Left colon (tissue), 2 donors: ENCODE measurements around the gene TADA1. TPM values are rescaled to one million over a fixed set of nuclear protein-coding genes. Genes with fewer than 3 reads are reported as not detected.
"Not testable (repeated sequence)": the region's sequence is repeated elsewhere in the genome, so short reads cannot be mapped to it uniquely, and the experiment has no call there.

Experiments
- ATAC-seq: fragments of 200-7000 bp; cut with Tn5 transposase; one replicate; pipeline ENCODE4 v1.9.1; 2020; ENCODE audit warnings: mild to moderate bottlenecking, moderate library complexity
- DNase-seq, 2 donors: peaks; one replicate each; pipeline ENCODE4 v3.0.0-alpha.2; 2020
- intact Hi-C, 2 donors: fragments of 100-400 bp; cut with DNase I in 1 of 2; cut with micrococcal nuclease in 1 of 2; formaldehyde crosslinking; loops; one replicate each; pipeline versions ENCODE4 v1.11.2 to v1.14.0; 2022; cut with DNase I, micrococcal nuclease
- total RNA-seq, 2 donors: library from RNA; stranded (reverse); fragmentation: NEBNext Ultra II Directional; extraction: Animal tissue kit (Norgen Biotek cat#: 25700); gene quantifications; one replicate each; pipeline ENCODE4 v1.2.1, GENCODE V29; 2021
- donor health status: DM: no; HTN: no; CAD: no.
- donor health status: DM: yes; HTN: yes; CAD: no.

TADA1 gene
- total RNA-seq, 2 donors from 2014 or later: 9.5 to 11.6 TPM

DNA sequence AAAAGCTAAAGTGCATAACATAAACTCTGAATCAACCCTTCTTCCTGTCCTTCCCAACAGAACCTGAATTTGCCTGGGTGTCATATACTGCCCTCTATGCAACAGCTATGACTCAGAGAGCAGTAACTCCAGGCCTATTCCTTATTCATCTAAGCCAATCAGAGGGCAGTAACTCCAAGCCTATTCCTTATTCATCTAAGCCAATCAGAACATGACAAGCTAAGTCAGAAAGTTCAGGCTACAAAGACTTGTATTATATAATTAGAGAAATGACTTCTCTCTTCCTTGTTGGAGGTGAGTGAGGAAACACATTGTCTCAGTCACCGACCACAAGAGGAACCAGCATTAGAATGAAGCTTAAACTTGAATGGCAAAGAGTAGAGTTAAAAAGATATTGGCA lies 26.2 kb upstream of the TADA1 start:
- intact Hi-C loops: no loop called here

GRCh38 chr1:166900987-166901386 lies 24.9 kb upstream of the TADA1 start:
- DNase-seq (no peak), ATAC-seq (no peak)
- intact Hi-C loops: no loop called here

More for the DNA sequence above, 26.2 kb upstream of the TADA1 start:
- DNase-seq (no peak), ATAC-seq (peak; percentile 98)

DNA sequence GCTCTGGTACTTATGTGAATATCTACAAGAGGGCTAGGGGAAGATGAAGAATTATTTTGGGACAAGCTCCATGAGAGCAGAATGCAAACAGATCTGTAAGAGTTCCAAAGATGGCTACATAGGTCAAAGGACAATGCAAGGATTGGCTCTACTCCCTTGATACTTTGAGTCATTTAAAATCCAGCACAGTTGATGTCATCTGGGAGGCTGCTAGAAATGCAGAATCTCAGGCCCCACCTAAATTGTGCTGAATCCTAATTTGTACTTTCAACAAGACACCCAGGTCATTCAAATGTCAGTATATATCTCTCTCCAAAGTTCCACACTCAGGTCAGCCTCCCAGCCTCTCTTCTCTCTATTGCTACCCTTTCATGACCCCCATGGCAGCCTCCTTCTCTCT lies 23.7 kb upstream of the TADA1 start:
- no peak for ATAC-seq
- no peak for DNase-seq
- intact Hi-C loops: no loop called here

GRCh38 chr1:166895766-166896165 lies 19.7 kb upstream of the TADA1 start:
- intact Hi-C loops: no loop called here
- no peak for ATAC-seq
- no peak for DNase-seq

- intact Hi-C loops: no loop called here
- ATAC-seq (no peak), DNase-seq (no peak)
Measured at GRCh38 chr1:166889776-166890175, 13.7 kb upstream of the TADA1 start.

- DNase-seq (no peak), ATAC-seq (no peak)
- intact Hi-C loops: no loop called here
Measured at GRCh38 chr1:166888373-166889111, 12.5 kb upstream of the TADA1 start.

GRCh38 chr1:166884971-166885370 lies 8.9 kb upstream of the TADA1 start:
- no peak for DNase-seq
- no peak for ATAC-seq
- intact Hi-C loops: loop anchor here in 1 of 2 donors (5.0 kb wide), 1 partner anchor 172 kb away; no protein-coding TSS in a partner anchor

- intact Hi-C loops: loop anchor here in 1 of 2 donors (5.0 kb wide), 1 partner anchor 173 kb away; no protein-coding TSS in a partner anchor
- peak; percentile 33 to 56 for DNase-seq
- ATAC-seq: peak; percentile 95
Measured at GRCh38 chr1:166884040-166884642, 8.1 kb upstream of the TADA1 start.

- ATAC-seq: no peak
- DNase-seq: no peak
- intact Hi-C loops: loop anchor here in 1 of 2 donors (5.0 kb wide), 1 partner anchor 174 kb away; no protein-coding TSS in a partner anchor
Measured at GRCh38 chr1:166882893-166883292, 6.8 kb upstream of the TADA1 start.

GRCh38 chr1:166878173-166878917 lies 2.3 kb upstream of the TADA1 start:
- DNase-seq, intact Hi-C loops, ATAC-seq: not testable (repeated sequence)

DNA sequence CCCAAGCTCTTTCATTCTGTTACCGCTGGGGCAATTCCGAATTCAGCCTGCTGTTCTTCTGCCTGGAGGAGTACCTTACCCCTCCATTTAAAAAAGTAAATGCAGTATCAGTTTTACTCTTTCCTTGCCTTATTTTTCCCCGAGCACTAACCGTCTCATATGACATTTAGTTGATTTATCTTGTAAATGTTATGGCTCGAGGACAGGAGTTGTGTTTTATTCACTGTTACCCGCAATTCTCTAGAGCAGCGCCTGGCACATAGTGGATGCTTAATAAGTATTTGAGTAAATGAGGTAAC lies 425 bp upstream of the TADA1 start:
- no peak for DNase-seq
- intact Hi-C loops: no loop called here
- ATAC-seq: no peak

DNA sequence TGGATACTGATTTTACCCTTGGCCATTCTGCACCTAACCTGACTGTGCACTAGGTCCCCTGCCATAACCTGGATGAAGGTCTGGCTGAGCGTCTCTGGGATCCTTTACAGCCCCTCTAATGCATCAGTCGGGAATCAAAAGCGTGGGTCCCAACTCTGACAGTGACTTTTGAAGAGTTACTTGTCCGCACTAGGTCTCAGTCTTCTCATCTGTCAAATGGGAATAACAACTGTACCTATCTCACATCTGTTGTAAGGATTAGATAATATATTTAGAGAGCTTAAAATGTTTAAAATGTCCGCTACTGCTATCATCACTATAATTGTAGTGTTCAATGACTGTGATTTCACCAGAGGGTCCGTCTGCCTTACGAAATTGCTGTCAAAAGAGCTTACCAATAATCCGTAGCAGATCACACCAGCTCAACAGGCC lies 746 bp downstream of the TADA1 start:
- DNase-seq: no peak
- intact Hi-C loops: no loop called here
- no peak for ATAC-seq

GRCh38 chr1:166874464-166874863 lies 1.6 kb downstream of the TADA1 start:
- ATAC-seq (no peak), DNase-seq (no peak)
- intact Hi-C loops: no loop called here

DNA sequence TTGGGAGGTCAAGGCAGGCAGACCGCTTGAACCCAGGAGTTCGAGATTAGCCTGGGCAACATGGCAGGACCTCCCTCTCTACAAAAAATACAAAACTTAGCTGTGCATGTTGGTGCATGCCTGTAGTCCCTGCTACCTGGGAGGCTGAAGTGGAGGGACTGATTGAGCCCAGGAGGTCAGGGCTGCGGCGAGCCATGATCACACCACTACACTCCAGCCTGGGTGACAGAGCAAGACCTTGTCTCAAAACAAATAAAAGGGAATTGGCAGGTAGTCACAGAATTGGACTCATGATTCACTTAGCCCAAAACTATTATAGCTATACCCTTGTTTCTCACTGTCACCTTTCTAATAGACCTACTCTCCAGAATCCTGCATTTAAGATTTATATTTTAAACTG lies 5.5 kb downstream of the TADA1 start:
- intact Hi-C loops: no loop called here
- no peak for ATAC-seq
- DNase-seq: no peak

GRCh38 chr1:166869318-166870099 lies 6.6 kb downstream of the TADA1 start:
- DNase-seq (no peak), ATAC-seq (no peak)
- intact Hi-C loops: no loop called here

GRCh38 chr1:166868639-166869038 lies 7.4 kb downstream of the TADA1 start:
- ATAC-seq (no peak), DNase-seq (no peak)

GRCh38 chr1:166865926-166866325 lies 10.1 kb downstream of the TADA1 start:
- no peak for ATAC-seq
- no peak for DNase-seq
- intact Hi-C loops: no loop called here

More at GRCh38 chr1:166868639-166869038, 7.4 kb downstream of the TADA1 start:
- intact Hi-C loops: no loop called here

- DNase-seq: no peak
- ATAC-seq: no peak
- intact Hi-C loops: no loop called here
Measured at GRCh38 chr1:166859597-166859996, 16.5 kb downstream of the TADA1 start.

DNA sequence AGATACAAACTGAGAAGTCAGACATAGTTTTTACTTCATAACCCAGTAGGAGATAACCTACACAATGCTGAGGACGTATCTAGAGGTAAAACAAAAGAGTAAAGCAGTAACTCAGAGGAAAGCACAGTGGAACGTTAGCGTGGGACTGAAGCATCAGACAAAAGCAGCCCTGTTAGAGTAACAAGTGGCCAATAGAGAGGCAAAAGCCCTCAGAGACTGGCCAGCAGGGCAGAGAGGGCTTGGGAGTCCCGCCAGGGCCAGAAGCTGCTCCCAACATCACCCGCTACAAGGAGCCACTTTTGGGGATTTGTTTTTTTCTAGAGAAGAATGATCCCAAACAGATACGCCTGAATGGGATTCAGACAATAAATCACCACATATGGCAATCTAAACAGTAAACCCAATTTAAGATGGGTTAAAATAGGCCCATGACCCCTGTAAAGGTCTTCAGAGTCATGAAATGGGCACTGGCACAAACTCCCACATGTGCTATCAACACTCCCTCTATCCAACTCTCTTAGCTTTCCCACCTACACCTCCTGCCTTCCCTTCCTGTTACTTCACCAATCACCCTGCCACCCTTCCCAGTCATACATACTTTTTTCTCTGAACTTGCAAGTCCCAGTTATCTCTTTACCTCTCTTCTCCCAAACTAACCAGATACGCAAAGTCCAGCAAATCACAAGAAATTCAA lies 17.2 kb downstream of the TADA1 start:
- intact Hi-C loops: no loop called here
- DNase-seq (no peak), ATAC-seq (no peak)
